ENCODE measurements around the gene ZIC4. TPM values are rescaled to one million over a fixed set of nuclear protein-coding genes. Genes with fewer than 3 reads are reported as not detected.

Gene ZIC4
- total and polyA plus RNA-seq, 2 of the 8 experiments (the other 6 are each of a cell fraction or from before 2014, with no cell fraction given), result 0.03 to 0.13 TPM

DNA sequence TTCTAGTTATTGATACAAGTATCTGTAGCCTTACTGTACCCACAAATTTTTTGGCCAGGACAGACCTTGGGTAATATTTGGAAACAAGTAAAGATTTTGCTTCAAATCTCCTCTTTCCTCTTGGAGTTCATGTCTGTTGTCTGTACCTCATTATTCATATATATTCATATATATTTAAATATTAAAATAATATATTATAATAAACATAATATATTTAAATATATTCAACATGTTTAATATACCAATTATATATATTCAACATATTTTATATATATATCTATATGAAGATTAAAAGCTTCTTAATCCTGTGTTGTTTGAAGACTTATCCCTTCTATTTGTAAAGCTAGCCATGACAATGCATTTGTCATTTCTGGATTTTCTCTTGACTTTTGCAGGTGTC is 40.9 kb upstream of the ZIC4 start:
- H2BK15ac ChIP-seq (ENCODE audit: low read length), result no peak overlapping the region
- H3K79me1 ChIP-seq (ENCODE audit: low read depth, low read length), result no peaks in the 10 kb centered on the region
- POLR2A ChIA-PET (ENCODE audit: partially characterized antibody), result interaction anchor here (0.9 kb wide), 1 partner anchor 11 kb away, joined by 3 read pairs; no protein-coding TSS in a partner anchor
- no peak overlapping the region for H3K4me2 ChIP-seq (ENCODE audit: insufficient read depth in 1 of 2, low read depth in 2 of 2, low read length in 2 of 2)
- H2BK120ac ChIP-seq (replicated peaks; ENCODE audit: low read depth, low read length), result no peak overlapping the region
- no peaks in the 10 kb centered on the region for H3K36me3 ChIP-seq (ENCODE audit: control insufficient read depth in 2 of 4, insufficient read depth in 4 of 4, low read length in 3 of 4)
- no peak overlapping the region for H3K14ac ChIP-seq (ENCODE audit: insufficient read length)
- H2BK20ac ChIP-seq (ENCODE audit: low read length), result no peak overlapping the region
- H3K4me3 ChIP-seq (ENCODE audit: extremely low read depth in 1 of 4, insufficient read depth in 2 of 4, low read depth in 3 of 4, low read length in 4 of 4), result no peak overlapping the region
- no peak overlapping the region for H4K91ac ChIP-seq (replicated peaks; ENCODE audit: insufficient read length, low read length)
- no peak overlapping the region for H4K8ac ChIP-seq (ENCODE audit: extremely low read depth, insufficient read depth, low read length)
- H3K27ac ChIP-seq (ENCODE audit: low read depth, low read length), result no peak overlapping the region
- DNase-seq (ENCODE audit: low read depth in 1 of 2, low spot score in 2 of 2) (no peak), FAIRE-seq (no peak)
- no peak overlapping the region for H2AK5ac ChIP-seq (ENCODE audit: low read depth, low read length)
- no peaks in the 10 kb centered on the region for H3K9me3 ChIP-seq (ENCODE audit: insufficient read depth in 2 of 2, low read depth in 1 of 2, low read length in 1 of 2)
- H3K56ac ChIP-seq (replicated peaks; ENCODE audit: insufficient read length, low read depth, low read length), result no peak overlapping the region
- no peak overlapping the region for H2BK5ac ChIP-seq (ENCODE audit: low read depth, low read length)
- no peaks in the 10 kb centered on the region for H3K79me2 ChIP-seq (ENCODE audit: control insufficient read depth in 1 of 2, insufficient read depth in 2 of 2, low read length in 2 of 2)
- H4K5ac ChIP-seq (ENCODE audit: insufficient read length, low read depth, low read length), result no peak overlapping the region
- no peaks in the 10 kb centered on the region for H3K23me2 ChIP-seq (ENCODE audit: low read depth, low read length)
- no peaks in the 10 kb centered on the region for H4K20me1 ChIP-seq (replicated peaks in 1 of 2; ENCODE audit: control insufficient read depth in 1 of 2, insufficient read depth in 2 of 2, low read length in 2 of 2)
- no peak overlapping the region for H3K23ac ChIP-seq (ENCODE audit: insufficient read length)
- no peak for TF ChIP-seq RBBP5 (IDR thresholded peaks at IDR 0.05; ENCODE audit: borderline replicate concordance, low read depth, low read length)
- H3K4ac ChIP-seq (replicated peaks; ENCODE audit: insufficient read length, low read depth, low read length), result no peak overlapping the region
- no peak overlapping the region for H3K9ac ChIP-seq (replicated peaks in 1 of 4; ENCODE audit: extremely low read depth in 1 of 4, low read depth in 3 of 4, low read length in 3 of 4)
- CTCF ChIA-PET (ENCODE audit: partially characterized antibody), result interaction anchor here (0.6 to 1.6 kb wide), 2 partner anchors 48 to 255 kb away, joined by 3 read pairs; no protein-coding TSS in a partner anchor
- H2BK12ac ChIP-seq (ENCODE audit: low read depth, low read length), result no peak overlapping the region
- H3K27me3 ChIP-seq (replicated peaks in 1 of 4; ENCODE audit: control insufficient read depth in 3 of 4, extremely low read depth in 1 of 4, insufficient read depth in 3 of 4, low read length in 3 of 4), result no peaks in the 10 kb centered on the region
- no peak overlapping the region for H3K18ac ChIP-seq (ENCODE audit: extremely low read depth, low read length)
- no peak overlapping the region for H2AFZ ChIP-seq (ENCODE audit: low read length)
- no peaks in the 10 kb centered on the region for H3K4me1 ChIP-seq (replicated peaks in 1 of 4; ENCODE audit: control insufficient read depth in 3 of 4, insufficient read depth in 4 of 4, low read length in 3 of 4)

Data from H1 (cell line).